NT2/D1 (cell line): ENCODE measurements around the gene CIP2A.

Experiments used
- DNase-seq: peaks from one replicate; pipeline ENCODE4 v3.0.0-alpha.2; 2011; ENCODE audit warnings: low read depth, low spot score
- H3K27me3 ChIP-seq: 2 replicates; pipeline ENCODE4 v1.6.0; 2011; ENCODE audit warnings: mild to moderate bottlenecking; ENCODE audit not compliant: insufficient read length, insufficient read depth
- H3K36me3 ChIP-seq: 2 replicates; pipeline ENCODE4 v1.6.1; 2011; ENCODE audit warnings: mild to moderate bottlenecking, low read length, mixed read lengths; ENCODE audit not compliant: insufficient read depth, insufficient read length
- H3K4me1 ChIP-seq: 2 replicates; pipeline ENCODE4 v1.5.1; 2011; ENCODE audit not compliant: insufficient read depth, insufficient read length
- H3K4me3 ChIP-seq: 2 replicates; pipeline ENCODE4 v1.5.1; 2011; ENCODE audit warnings: low read depth; ENCODE audit not compliant: insufficient read length
- H3K9ac ChIP-seq: 2 replicates; pipeline ENCODE4 v1.6.0; 2011; ENCODE audit warnings: low read depth; ENCODE audit not compliant: insufficient read length
- H3K9me3 ChIP-seq: 2 replicates; pipeline ENCODE4 v1.5.1; 2011; ENCODE audit warnings: mild to moderate bottlenecking, low read length; ENCODE audit not compliant: insufficient read depth
- SUZ12 ChIP-seq: IDR thresholded peaks from 2 replicates; pipeline ENCODE4 v1.6.1; 2011; ENCODE audit not compliant: insufficient read length, insufficient read depth; ENCODE audit errors: extremely low read depth
- YY1 ChIP-seq: IDR thresholded peaks from 2 replicates; pipeline ENCODE4 v1.6.1; 2011; ENCODE audit not compliant: insufficient read length, insufficient read depth
- ZNF274 ChIP-seq: IDR thresholded peaks from 2 replicates; pipeline ENCODE4 v1.6.1; 2011; ENCODE audit warnings: mild to moderate bottlenecking, low read depth, low read length

CIP2A gene

GRCh38 chr3:108525971-108526370, 63.3 kb downstream of the CIP2A start:
- Histone ChIP-seq H3K9ac (no peak overlapping the region), H3K36me3 (no peaks in the 10 kb centered on the region), H3K4me3 (no peak overlapping the region), H3K4me1 (no peaks in the 10 kb centered on the region), H3K9me3 (no peaks in the 10 kb centered on the region), H3K27me3 (no peaks in the 10 kb centered on the region)
- TF ChIP-seq SUZ12, result no peak
- no peak for TF ChIP-seq YY1
- TF ChIP-seq ZNF274, result no peak
- DNase-seq, result no peak

GRCh38 chr3:108525256-108525655, 64.0 kb downstream of the CIP2A start:
- no peak for DNase-seq
- H3K27me3 ChIP-seq, result no peaks in the 10 kb centered on the region
- H3K9ac ChIP-seq, result no peak overlapping the region
- H3K36me3 ChIP-seq, result no peaks in the 10 kb centered on the region
- TF ChIP-seq ZNF274 (no peak), SUZ12 (no peak), YY1 (no peak)
- H3K4me3 ChIP-seq, result no peak overlapping the region
- H3K9me3 ChIP-seq, result no peaks in the 10 kb centered on the region
- no peaks in the 10 kb centered on the region for H3K4me1 ChIP-seq

GRCh38 chr3:108524537-108524936, 64.7 kb downstream of the CIP2A start:
- TF ChIP-seq YY1 (no peak), ZNF274 (no peak), SUZ12 (no peak)
- Histone ChIP-seq H3K4me3 (no peak overlapping the region), H3K9me3 (no peaks in the 10 kb centered on the region), H3K36me3 (no peaks in the 10 kb centered on the region), H3K4me1 (no peaks in the 10 kb centered on the region), H3K27me3 (no peaks in the 10 kb centered on the region), H3K9ac (no peak overlapping the region)
- DNase-seq, result no peak

- Histone ChIP-seq H3K4me3 (no peak overlapping the region), H3K4me1 (no peaks in the 10 kb centered on the region), H3K9ac (no peak overlapping the region), H3K36me3 (no peaks in the 10 kb centered on the region), H3K9me3 (no peaks in the 10 kb centered on the region), H3K27me3 (no peaks in the 10 kb centered on the region)
- TF ChIP-seq SUZ12 (no peak), ZNF274 (no peak), YY1 (no peak)
- no peak for DNase-seq
Measured at GRCh38 chr3:108518895-108519294, 70.3 kb downstream of the CIP2A start.

- H3K36me3 ChIP-seq, result no peaks in the 10 kb centered on the region
- no peaks in the 10 kb centered on the region for H3K4me1 ChIP-seq
- H3K4me3 ChIP-seq, result no peak overlapping the region
- TF ChIP-seq YY1, result no peak
- TF ChIP-seq ZNF274, result no peak
- TF ChIP-seq SUZ12, result no peak
- no peak overlapping the region for H3K9ac ChIP-seq
- H3K27me3 ChIP-seq, result no peaks in the 10 kb centered on the region
- no peak for DNase-seq
- H3K9me3 ChIP-seq, result no peaks in the 10 kb centered on the region
Measured at GRCh38 chr3:108516881-108517280, 72.4 kb downstream of the CIP2A start.

GRCh38 chr3:108513961-108514360, 75.3 kb downstream of the CIP2A start:
- no peak for DNase-seq
- H3K9me3 ChIP-seq, result no peaks in the 10 kb centered on the region
- no peaks in the 10 kb centered on the region for H3K36me3 ChIP-seq
- no peak overlapping the region for H3K4me3 ChIP-seq
- TF ChIP-seq ZNF274 (no peak), YY1 (no peak), SUZ12 (no peak)
- H3K4me1 ChIP-seq, result no peaks in the 10 kb centered on the region
- H3K27me3 ChIP-seq, result no peaks in the 10 kb centered on the region
- H3K9ac ChIP-seq, result no peak overlapping the region

- Histone ChIP-seq H3K9me3 (no peaks in the 10 kb centered on the region), H3K9ac (no peak overlapping the region), H3K4me1 (no peaks in the 10 kb centered on the region), H3K36me3 (no peaks in the 10 kb centered on the region), H3K27me3 (no peaks in the 10 kb centered on the region), H3K4me3 (no peak overlapping the region)
- no peak for TF ChIP-seq ZNF274
- no peak for TF ChIP-seq YY1
- no peak for TF ChIP-seq SUZ12
- no peak for DNase-seq
Measured at GRCh38 chr3:108512671-108513070, 76.6 kb downstream of the CIP2A start.
